GM19397 (cell line): ENCODE data around the gene MYO10.
"Not testable (repeated sequence)": the region's sequence is repeated elsewhere in the genome, so short reads cannot be mapped to it uniquely, and the experiment has no call there.

ENCODE experiments used
- ATAC-seq: cut with Tn5 transposase; IDR thresholded peaks from one replicate; pipeline ENCODE4 v1.9.1; 2021; ENCODE audit warnings: mild to moderate bottlenecking, moderate library complexity; ENCODE audit not compliant: unreplicated experiment

MYO10 gene

GRCh38 chr5:16831326-16831725 lies 104.8 kb downstream of the MYO10 start:
- not testable (repeated sequence) for ATAC-seq

GRCh38 chr5:16827755-16828154 lies 108.3 kb downstream of the MYO10 start:
- ATAC-seq: no peak

- no peak for ATAC-seq
Measured at GRCh38 chr5:16826379-16827125, 109.5 kb downstream of the MYO10 start.

- ATAC-seq: no peak
Measured at GRCh38 chr5:16819522-16820167, 116.4 kb downstream of the MYO10 start.

- ATAC-seq: no peak
Measured at GRCh38 chr5:16815432-16815831, 120.7 kb downstream of the MYO10 start.

- no peak for ATAC-seq
Measured at GRCh38 chr5:16812911-16813310, 123.2 kb downstream of the MYO10 start.

- no peak for ATAC-seq
Measured at GRCh38 chr5:16812448-16812847, 123.6 kb downstream of the MYO10 start.

- ATAC-seq: no peak
Measured at GRCh38 chr5:16810208-16810854, 125.8 kb downstream of the MYO10 start.

GRCh38 chr5:16809395-16810207 lies 126.5 kb downstream of the MYO10 start:
- no peak for ATAC-seq

GRCh38 chr5:16809010-16809394 lies 127.1 kb downstream of the MYO10 start:
- no peak for ATAC-seq

- ATAC-seq: no peak
Measured at GRCh38 chr5:16808021-16808420, 128.1 kb downstream of the MYO10 start.

- no peak for ATAC-seq
Measured at GRCh38 chr5:16807547-16807864, 128.6 kb downstream of the MYO10 start.

- ATAC-seq: no peak
Measured at GRCh38 chr5:16806711-16807546, 129.2 kb downstream of the MYO10 start.

- ATAC-seq: no peak
Measured at GRCh38 chr5:16805486-16805885, 130.6 kb downstream of the MYO10 start.

GRCh38 chr5:16803831-16804230 lies 132.3 kb downstream of the MYO10 start:
- no peak for ATAC-seq

GRCh38 chr5:16800477-16800876 lies 135.6 kb downstream of the MYO10 start:
- ATAC-seq: no peak

- ATAC-seq: no peak
Measured at GRCh38 chr5:16799796-16800195, 136.3 kb downstream of the MYO10 start.

- no peak for ATAC-seq
Measured at GRCh38 chr5:16797951-16798350, 138.1 kb downstream of the MYO10 start.

GRCh38 chr5:16794269-16794913 lies 141.7 kb downstream of the MYO10 start:
- no peak for ATAC-seq
